Nucleus accumbens (tissue), 56 donors: ENCODE measurements around the gene PASK.

Experiments
- DNase-seq, 56 donors: peaks; one replicate each; lab custom pipeline; 2025; lab: John Stamatoyannopoulos, UW

PASK gene

GRCh38 chr2:241149925-241150659 is 820 bp upstream of the PASK start, which contains the start of gene PPP1R7:
Gene PPP1R7 (plus strand): TSS chr2:241150467. CDS start chr2:241150496, 29 bp downstream.
- DNase-seq = peak; percentile 38 to 97 (median 91)

- DNase-seq = no peak
These were observed 328 bp upstream of the PASK start for GRCh38 chr2:241149675-241149924.

- no peak for DNase-seq
These were observed 1.0 kb downstream of the PASK start for GRCh38 chr2:241148239-241148638.

- DNase-seq = no peak
These were observed 1.9 kb downstream of the PASK start for GRCh38 chr2:241147336-241147735.

GRCh38 chr2:241146286-241146685 is 3.0 kb downstream of the PASK start:
- DNase-seq = no peak

GRCh38 chr2:241142593-241142992 is 6.7 kb downstream of the PASK start:
- no peak for DNase-seq

GRCh38 chr2:241142063-241142462 is 7.2 kb downstream of the PASK start:
- no peak for DNase-seq

GRCh38 chr2:241141214-241141770 is 8.0 kb downstream of the PASK start:
- DNase-seq = no peak

- DNase-seq = no peak
These were observed 8.8 kb downstream of the PASK start for GRCh38 chr2:241140445-241140840.

- DNase-seq = no peak
These were observed 9.5 kb downstream of the PASK start for GRCh38 chr2:241139531-241140444.

GRCh38 chr2:241138471-241138870 is 10.8 kb downstream of the PASK start:
- no peak for DNase-seq

GRCh38 chr2:241137276-241138190 is 11.7 kb downstream of the PASK start:
- DNase-seq = no peak

- DNase-seq = no peak
These were observed 12.5 kb downstream of the PASK start for GRCh38 chr2:241136661-241137260.

GRCh38 chr2:241136191-241136590 is 13.1 kb downstream of the PASK start:
- no peak for DNase-seq

- peak in 2 of 56 donors; percentile 23 to 26 for DNase-seq
These were observed 13.5 kb downstream of the PASK start for GRCh38 chr2:241135737-241136136.

GRCh38 chr2:241134711-241135110 is 14.6 kb downstream of the PASK start:
- no peak for DNase-seq

GRCh38 chr2:241133436-241133820 is 15.8 kb downstream of the PASK start:
- no peak for DNase-seq

- no peak for DNase-seq
These were observed 16.5 kb downstream of the PASK start for GRCh38 chr2:241132538-241133435.

GRCh38 chr2:241131531-241131930 is 17.7 kb downstream of the PASK start:
- DNase-seq = no peak
